CD4-positive, alpha-beta memory T cell (primary cell): ENCODE data around the gene RTP3. TPM values are rescaled to one million over a fixed set of nuclear protein-coding genes. Genes with fewer than 3 reads are reported as not detected.
A peak's percentile ranks its signal among the peaks of the same experiment; 100 is the strongest.
"Not testable (repeated sequence)": the region's sequence is repeated elsewhere in the genome, so short reads cannot be mapped to it uniquely, and the experiment has no call there.

Source experiments
- CTCF ChIA-PET: fragments of 350-600 bp; sonication (Branson Sonifier 250); formaldehyde crosslinking; loops from one replicate; lab custom pipeline; 2021; ENCODE audit warnings: inconsistent platforms; ENCODE audit not compliant: partially characterized antibody; lab: Charles Lee
- POLR2A ChIA-PET: fragments of 350-600 bp; sonication (Branson Sonifier 250); formaldehyde crosslinking; loops from one replicate; lab custom pipeline; 2021; ENCODE audit not compliant: partially characterized antibody; lab: Charles Lee
- DNase-seq, 5 donors: peaks; one replicate each; pipeline versions ENCODE4 v3.0.0 to v3.0.0-alpha.2; 2020 to 2022; ENCODE audit warnings: mixed read lengths in 1 of 5
- H3K27ac ChIP-seq: one replicate; pipeline ENCODE4 v1.7.0; 2013; ENCODE audit warnings: low read depth, low read length
- H3K27me3 ChIP-seq: 2 replicates; pipeline ENCODE4 v1.7.0; 2013; ENCODE audit warnings: mild to moderate bottlenecking, low read length, moderate library complexity; ENCODE audit not compliant: insufficient read depth
- H3K36me3 ChIP-seq: 2 replicates; pipeline ENCODE4 v1.7.0; 2013; ENCODE audit warnings: mild to moderate bottlenecking, low read length, moderate library complexity; ENCODE audit not compliant: insufficient read depth
- H3K4me1 ChIP-seq: 2 replicates; pipeline ENCODE4 v1.7.0; 2013; ENCODE audit warnings: mild to moderate bottlenecking, low read length, moderate library complexity; ENCODE audit not compliant: insufficient read depth
- H3K4me3 ChIP-seq, 2 donors: one replicate each; pipeline ENCODE4 v1.7.0; 2013; ENCODE audit warnings: low read length in 2 of 2, mild to moderate bottlenecking in 1 of 2
- H3K9me3 ChIP-seq, 2 donors: one replicate each; pipeline ENCODE4 v1.7.0; 2013; ENCODE audit warnings: low read length in 2 of 2, control low read depth in 1 of 2; ENCODE audit not compliant: control insufficient read depth in 1 of 2
- H3K27ac Mint-ChIP-seq, 7 donors: one replicate each; pipeline ENCODE4 v1.8.0; 2020 to 2021; ENCODE audit warnings: mixed read lengths in 7 of 7, mild to moderate bottlenecking in 6 of 7, inconsistent platforms in 3 of 7, moderate library complexity in 3 of 7
- H3K27me3 Mint-ChIP-seq, 2 donors: one replicate each; pipeline ENCODE4 v1.8.0; 2020 to 2021; ENCODE audit warnings: mixed read lengths in 2 of 2
- H3K36me3 Mint-ChIP-seq, 2 donors: one replicate each; pipeline ENCODE4 v1.8.0; 2020 to 2021; ENCODE audit warnings: mixed read lengths in 2 of 2, inconsistent platforms in 1 of 2, mild to moderate bottlenecking in 1 of 2
- H3K4me1 Mint-ChIP-seq, 4 donors: one replicate each; pipeline ENCODE4 v1.8.0; 2020 to 2021; ENCODE audit warnings: mixed read lengths in 4 of 4, mild to moderate bottlenecking in 1 of 4
- H3K4me3 Mint-ChIP-seq, 8 donors: one replicate each; pipeline ENCODE4 v1.8.0; 2020 to 2021; ENCODE audit warnings: mixed read lengths in 8 of 8, mild to moderate bottlenecking in 7 of 8, moderate library complexity in 6 of 8, inconsistent platforms in 3 of 8
- H3K9me3 Mint-ChIP-seq, 8 donors: one replicate each; pipeline ENCODE4 v1.8.0; 2020 to 2021; ENCODE audit warnings: mixed read lengths in 8 of 8, mild to moderate bottlenecking in 5 of 8, inconsistent platforms in 3 of 8, moderate library complexity in 1 of 8
- intact Hi-C: fragments of 100-400 bp; cut with micrococcal nuclease; formaldehyde crosslinking; loops from one replicate; pipeline ENCODE4 v1.15.1; 2023
- polyA plus RNA-seq, 2 donors: library from polyadenylated mRNA; unstranded; fragments of 300-500 nt; fragmentation: Illumina TruSeq; gene quantifications; one replicate each; pipeline ENCODE4 v1.2.3, GENCODE V29; 2021
- total RNA-seq, 2 experiments: library from RNA; stranded (reverse); gene quantifications; one replicate each; pipeline ENCODE4 v1.2.3, GENCODE V29; 2021

The RTP3 gene
- total and polyA plus RNA-seq, 4 experiments from 2014 or later, result not detected

- Mint-ChIP-seq H3K4me1 (peaks cover 0 to 5% (median under 1%) of the 10 kb centered on the region in 4 donors), H3K4me3 (no peak overlapping the region), H3K27ac (no peak overlapping the region), H3K36me3 (no peaks in the 10 kb centered on the region), H3K9me3 (no peaks in the 10 kb centered on the region), H3K27me3 (peaks cover 0 to 1% of the 10 kb centered on the region in 2 donors)
- Histone ChIP-seq H3K27ac (no peak overlapping the region), H3K36me3 (no peaks in the 10 kb centered on the region), H3K4me1 (no peaks in the 10 kb centered on the region), H3K9me3 (no peaks in the 10 kb centered on the region), H3K27me3 (no peaks in the 10 kb centered on the region), H3K4me3 (no peak overlapping the region)
- no peak for DNase-seq
- intact Hi-C loops, result loop anchor here (2.0 kb wide), 1 partner anchor 19 kb away; no protein-coding TSS in a partner anchor
- POLR2A ChIA-PET, result no interaction called here
- CTCF ChIA-PET, result interaction anchor here (1.0 to 1.7 kb wide), 3 partner anchors 23 to 110 kb away, joined by 3 to 6 read pairs (median 4); no protein-coding TSS in a partner anchor
These were observed 22.2 kb downstream of the RTP3 start for GRCh38 chr3:46519952-46520351.

GRCh38 chr3:46520531-46520930 lies 22.8 kb downstream of the RTP3 start:
- Histone ChIP-seq H3K27me3 (no peaks in the 10 kb centered on the region), H3K9me3 (no peaks in the 10 kb centered on the region), H3K36me3 (no peaks in the 10 kb centered on the region), H3K4me3 (no peak overlapping the region), H3K4me1 (no peaks in the 10 kb centered on the region), H3K27ac (no peak overlapping the region)
- no peaks in the 10 kb centered on the region for H3K9me3 Mint-ChIP-seq
- DNase-seq, result no peak
- no peaks in the 10 kb centered on the region for H3K36me3 Mint-ChIP-seq
- ChIA-PET CTCF (interaction anchor here (1.0 kb wide), 1 partner anchor 109 kb away, joined by 3 read pairs; no protein-coding TSS in a partner anchor), POLR2A (no interaction called here)
- intact Hi-C loops, result loop anchor here (2.0 kb wide), 1 partner anchor 18 kb away; no protein-coding TSS in a partner anchor
- peaks cover 0 to 1% of the 10 kb centered on the region in 2 donors for H3K27me3 Mint-ChIP-seq
- H3K4me1 Mint-ChIP-seq, result peaks cover 0 to 5% (median under 1%) of the 10 kb centered on the region in 4 donors
- no peak overlapping the region for H3K27ac Mint-ChIP-seq
- H3K4me3 Mint-ChIP-seq, result no peak overlapping the region

- Mint-ChIP-seq H3K9me3 (no peaks in the 10 kb centered on the region), H3K27me3 (peaks cover 0 to 1% of the 10 kb centered on the region in 2 donors), H3K4me3 (no peak overlapping the region), H3K36me3 (no peaks in the 10 kb centered on the region), H3K27ac (no peak overlapping the region), H3K4me1 (peaks cover 0 to 5% (median under 1%) of the 10 kb centered on the region in 4 donors)
- DNase-seq, result no peak
- no peaks in the 10 kb centered on the region for H3K4me1 ChIP-seq
- no peaks in the 10 kb centered on the region for H3K27me3 ChIP-seq
- intact Hi-C loops, result loop anchor here (2.0 kb wide), 1 partner anchor 18 kb away; no protein-coding TSS in a partner anchor
- CTCF ChIA-PET, result interaction anchor here (1.0 kb wide), 1 partner anchor 109 kb away, joined by 3 read pairs; no protein-coding TSS in a partner anchor
- H3K27ac ChIP-seq, result no peak overlapping the region
- H3K4me3 ChIP-seq, result no peak overlapping the region
- no peaks in the 10 kb centered on the region for H3K9me3 ChIP-seq
- H3K36me3 ChIP-seq, result no peaks in the 10 kb centered on the region
- POLR2A ChIA-PET, result interaction anchor here (1.7 kb wide), 1 partner anchor 18 kb away, joined by 4 read pairs; no protein-coding TSS in a partner anchor
These were observed 23.3 kb downstream of the RTP3 start for GRCh38 chr3:46521096-46521495.

GRCh38 chr3:46522201-46522600 lies 24.4 kb downstream of the RTP3 start:
- H3K4me3 ChIP-seq, H3K27ac Mint-ChIP-seq: not testable (repeated sequence)

GRCh38 chr3:46523556-46523955 lies 25.8 kb downstream of the RTP3 start:
- CTCF ChIA-PET, result no interaction called here
- H3K9me3 ChIP-seq, result no peaks in the 10 kb centered on the region
- intact Hi-C loops, result no loop called here
- H3K36me3 ChIP-seq, result no peaks in the 10 kb centered on the region
- no peak overlapping the region for H3K4me3 ChIP-seq
- DNase-seq, result no peak
- no peak overlapping the region for H3K27ac ChIP-seq
- H3K27ac Mint-ChIP-seq, result peak overlapping the region in 1 of 7 donors; percentile 68
- H3K4me1 Mint-ChIP-seq, result peaks cover 0 to 2% (median 0%) of the 10 kb centered on the region in 4 donors
- no peaks in the 10 kb centered on the region for H3K4me1 ChIP-seq
- peaks cover 0 to 1% of the 10 kb centered on the region in 2 donors for H3K27me3 Mint-ChIP-seq
- no peak overlapping the region for H3K4me3 Mint-ChIP-seq
- no peaks in the 10 kb centered on the region for H3K36me3 Mint-ChIP-seq
- POLR2A ChIA-PET, result no interaction called here
- no peaks in the 10 kb centered on the region for H3K9me3 Mint-ChIP-seq
- H3K27me3 ChIP-seq, result no peaks in the 10 kb centered on the region

More at GRCh38 chr3:46522201-46522600, 24.4 kb downstream of the RTP3 start:
- H3K9me3 ChIP-seq, DNase-seq, H3K4me1 ChIP-seq, H3K4me1 Mint-ChIP-seq, H3K27ac ChIP-seq, H3K9me3 Mint-ChIP-seq, intact Hi-C loops, H3K27me3 ChIP-seq, H3K27me3 Mint-ChIP-seq, H3K36me3 Mint-ChIP-seq, H3K4me3 Mint-ChIP-seq, H3K36me3 ChIP-seq: not testable (repeated sequence)
- ChIA-PET POLR2A (interaction anchor here (1.7 kb wide), 1 partner anchor 17 kb away, joined by 4 read pairs; no protein-coding TSS in a partner anchor), CTCF (interaction anchor here (0.6 to 1.4 kb wide), 3 partner anchors 20 to 36 kb away, joined by 3 read pairs; no protein-coding TSS in a partner anchor)

GRCh38 chr3:46524008-46524407 lies 26.2 kb downstream of the RTP3 start:
- intact Hi-C loops, result no loop called here
- Histone ChIP-seq H3K27ac (no peak overlapping the region), H3K27me3 (no peaks in the 10 kb centered on the region), H3K9me3 (no peaks in the 10 kb centered on the region), H3K4me1 (no peaks in the 10 kb centered on the region), H3K36me3 (no peaks in the 10 kb centered on the region), H3K4me3 (no peak overlapping the region)
- Mint-ChIP-seq H3K4me3 (no peak overlapping the region), H3K27me3 (peaks cover 0 to 1% of the 10 kb centered on the region in 2 donors), H3K27ac (no peak overlapping the region), H3K36me3 (no peaks in the 10 kb centered on the region), H3K9me3 (no peaks in the 10 kb centered on the region), H3K4me1 (peaks cover 0 to 2% (median 0%) of the 10 kb centered on the region in 4 donors)
- no peak for DNase-seq
- CTCF ChIA-PET, result no interaction called here
- POLR2A ChIA-PET, result no interaction called here

GRCh38 chr3:46524832-46525231 lies 27.1 kb downstream of the RTP3 start:
- Histone ChIP-seq H3K4me1 (no peaks in the 10 kb centered on the region), H3K27ac (no peak overlapping the region), H3K36me3 (no peaks in the 10 kb centered on the region), H3K9me3 (no peaks in the 10 kb centered on the region), H3K27me3 (no peaks in the 10 kb centered on the region), H3K4me3 (no peak overlapping the region)
- H3K27ac Mint-ChIP-seq, result no peak overlapping the region
- H3K9me3 Mint-ChIP-seq, result no peaks in the 10 kb centered on the region
- peaks cover 0 to 1% of the 10 kb centered on the region in 2 donors for H3K27me3 Mint-ChIP-seq
- intact Hi-C loops, result no loop called here
- DNase-seq, result no peak
- no peak overlapping the region for H3K4me3 Mint-ChIP-seq
- ChIA-PET CTCF (no interaction called here), POLR2A (no interaction called here)
- peaks cover 0 to 2% (median 0%) of the 10 kb centered on the region in 4 donors for H3K4me1 Mint-ChIP-seq
- H3K36me3 Mint-ChIP-seq, result no peaks in the 10 kb centered on the region
